GM06990 (cell line): Measurements from ENCODE around the gene FAM161A.

Experiments
- DNase-seq: peaks from one replicate; pipeline ENCODE4 v3.0.0-alpha.2; 2011; ENCODE audit not compliant: insufficient read length; ENCODE audit errors: extremely low read depth
- H3K27me3 ChIP-seq: replicated peaks from 2 replicates; pipeline ENCODE4 v1.6.0; 2011; ENCODE audit warnings: low read length; ENCODE audit not compliant: control insufficient read depth, insufficient read depth
- H3K36me3 ChIP-seq: 2 replicates; pipeline ENCODE4 v1.5.1; 2011; ENCODE audit warnings: low read length; ENCODE audit not compliant: control insufficient read depth, insufficient read depth
- H3K4me3 ChIP-seq: replicated peaks from 2 replicates; pipeline ENCODE4 v1.5.1; 2011; ENCODE audit warnings: low read depth, mild to moderate bottlenecking, control low read depth, low read length
- TF ChIP-seq, protein P1 (sequence below): IDR thresholded peaks from 2 replicates; pipeline ENCODE4 v1.5.1; 2011; ENCODE audit warnings: low read length, control low read depth, mild to moderate bottlenecking, inconsistent platforms; ENCODE audit not compliant: insufficient read depth, poor library complexity, severe bottlenecking

FAM161A gene

DNA sequence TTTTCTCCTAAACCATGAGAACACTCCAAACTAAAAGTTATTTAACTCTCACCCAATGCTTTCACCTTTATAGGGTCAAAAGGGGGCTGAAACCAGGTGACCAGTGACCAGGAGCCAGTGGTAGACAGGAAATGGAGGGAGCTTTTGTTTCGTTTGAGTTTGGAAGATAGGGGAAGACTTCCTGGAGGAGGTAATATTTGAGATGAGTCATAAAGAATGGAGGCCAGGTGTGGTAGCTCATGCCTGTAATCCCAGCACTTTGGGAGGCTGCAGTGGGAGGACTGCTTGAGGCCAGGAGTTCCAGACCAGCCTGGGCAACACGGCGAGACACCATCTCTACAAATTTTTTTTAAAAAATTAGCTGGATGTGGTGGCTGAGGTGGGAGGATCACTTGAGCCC lies 8.5 kb downstream of the FAM161A start:
- Histone ChIP-seq H3K27me3 (no peaks in the 10 kb centered on the region), H3K36me3 (no peaks in the 10 kb centered on the region), H3K4me3 (no peak overlapping the region)
- DNase-seq = no peak
- TF ChIP-seq, protein P1, sequence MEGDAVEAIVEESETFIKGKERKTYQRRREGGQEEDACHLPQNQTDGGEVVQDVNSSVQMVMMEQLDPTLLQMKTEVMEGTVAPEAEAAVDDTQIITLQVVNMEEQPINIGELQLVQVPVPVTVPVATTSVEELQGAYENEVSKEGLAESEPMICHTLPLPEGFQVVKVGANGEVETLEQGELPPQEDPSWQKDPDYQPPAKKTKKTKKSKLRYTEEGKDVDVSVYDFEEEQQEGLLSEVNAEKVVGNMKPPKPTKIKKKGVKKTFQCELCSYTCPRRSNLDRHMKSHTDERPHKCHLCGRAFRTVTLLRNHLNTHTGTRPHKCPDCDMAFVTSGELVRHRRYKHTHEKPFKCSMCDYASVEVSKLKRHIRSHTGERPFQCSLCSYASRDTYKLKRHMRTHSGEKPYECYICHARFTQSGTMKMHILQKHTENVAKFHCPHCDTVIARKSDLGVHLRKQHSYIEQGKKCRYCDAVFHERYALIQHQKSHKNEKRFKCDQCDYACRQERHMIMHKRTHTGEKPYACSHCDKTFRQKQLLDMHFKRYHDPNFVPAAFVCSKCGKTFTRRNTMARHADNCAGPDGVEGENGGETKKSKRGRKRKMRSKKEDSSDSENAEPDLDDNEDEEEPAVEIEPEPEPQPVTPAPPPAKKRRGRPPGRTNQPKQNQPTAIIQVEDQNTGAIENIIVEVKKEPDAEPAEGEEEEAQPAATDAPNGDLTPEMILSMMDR = no peak

DNA sequence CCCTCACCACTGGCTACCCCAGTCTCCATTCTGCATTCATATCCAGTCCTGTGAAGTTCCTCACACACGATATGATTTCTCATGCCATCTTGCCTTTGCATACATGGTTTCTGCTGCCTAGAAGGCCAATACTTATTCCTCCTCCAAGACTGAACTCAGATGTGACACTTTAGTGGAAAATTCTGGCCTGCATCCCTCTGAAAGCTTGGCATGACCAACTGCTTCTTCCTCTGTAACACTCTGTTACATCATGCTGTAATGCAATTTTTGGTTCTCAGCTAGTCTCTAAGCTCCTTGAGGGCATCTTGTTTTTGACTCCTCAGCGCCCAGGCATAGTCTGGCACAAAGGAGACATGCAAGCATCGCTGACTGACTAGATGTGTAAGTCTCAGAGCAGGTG lies 12.6 kb downstream of the FAM161A start:
- DNase-seq = no peak
- no peaks in the 10 kb centered on the region for H3K36me3 ChIP-seq
- H3K4me3 ChIP-seq = no peak overlapping the region
- TF ChIP-seq, protein P1 = no peak
- H3K27me3 ChIP-seq = no peaks in the 10 kb centered on the region

DNA sequence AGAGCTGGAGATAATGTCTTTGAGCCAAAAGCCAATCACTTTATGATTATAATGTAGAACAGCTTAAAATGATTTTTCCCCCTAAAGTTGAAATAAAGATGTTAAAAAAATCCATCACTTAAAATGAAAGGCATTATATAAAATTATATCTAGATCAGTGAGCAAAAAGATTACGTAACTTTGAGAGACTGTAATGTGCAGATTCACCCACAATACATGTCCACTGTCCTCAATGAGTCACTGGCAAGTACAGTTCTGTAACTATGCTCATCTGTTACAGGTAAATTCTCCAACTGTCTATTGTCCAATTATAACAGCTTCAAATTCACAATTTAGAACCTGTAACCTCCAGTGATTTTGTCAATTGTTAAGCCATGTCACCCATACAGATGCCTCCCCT lies 19.0 kb downstream of the FAM161A start:
- Histone ChIP-seq H3K27me3 (no peaks in the 10 kb centered on the region), H3K36me3 (no peaks in the 10 kb centered on the region; the same call in 1 of the 2 replicates), H3K4me3 (no peak overlapping the region)
- no peak for DNase-seq
- TF ChIP-seq, protein P1 = no peak

DNA sequence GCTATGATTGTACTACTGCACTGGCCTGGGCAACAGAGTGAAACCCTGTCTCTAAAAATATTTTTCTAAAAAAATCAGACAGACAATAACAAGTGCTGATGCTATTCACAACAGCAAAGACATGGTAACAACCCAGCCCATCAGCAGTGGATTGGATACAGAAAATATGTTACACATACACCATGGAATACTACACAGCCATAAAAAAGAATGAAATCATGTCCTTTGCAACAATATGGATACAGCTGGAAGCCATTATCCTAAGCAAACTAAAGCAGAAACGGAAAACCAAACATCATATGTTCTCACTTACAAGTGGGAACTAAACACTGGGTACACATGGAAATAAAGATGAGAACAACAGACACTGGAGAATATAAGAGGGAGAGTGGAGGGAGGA lies 19.9 kb downstream of the FAM161A start:
- TF ChIP-seq, protein P1 = no peak
- DNase-seq = no peak

DNA sequence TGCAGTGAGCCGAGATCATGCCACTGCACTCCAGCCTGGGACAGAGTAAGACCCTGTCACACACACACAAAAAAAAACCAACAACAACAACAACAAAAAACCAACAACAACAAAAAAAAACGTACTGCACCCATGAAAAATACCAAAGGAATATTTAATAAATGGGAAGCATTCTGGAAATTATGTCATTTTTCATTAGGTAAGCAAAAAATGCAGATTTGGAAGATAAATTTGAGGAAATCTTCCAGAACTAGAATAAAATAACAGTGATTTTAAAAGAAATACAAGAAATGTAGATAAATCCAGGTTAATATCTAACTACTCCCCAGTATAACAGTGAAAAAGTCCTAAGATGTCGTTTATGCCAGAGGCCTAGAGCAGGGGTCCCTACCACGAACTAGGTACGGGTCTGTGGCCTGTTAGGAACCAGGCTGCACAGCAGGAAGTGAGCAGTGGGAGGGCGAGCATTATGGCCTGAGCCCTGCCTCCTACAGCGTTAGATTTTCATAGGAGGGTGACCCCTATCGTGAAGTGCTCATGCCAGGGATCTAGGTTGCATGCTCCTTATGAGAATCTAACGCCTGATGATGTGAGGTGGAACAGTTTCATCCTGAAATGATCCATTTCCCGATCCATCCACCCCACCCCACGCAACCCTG lies 21.5 kb downstream of the FAM161A start:
- no peak overlapping the region for H3K4me3 ChIP-seq
- H3K36me3 ChIP-seq = no peaks in the 10 kb centered on the region; the same call in 1 of the 2 replicates
- no peak for DNase-seq
- TF ChIP-seq, protein P1 = no peak
- no peaks in the 10 kb centered on the region for H3K27me3 ChIP-seq

More for the DNA sequence above, 19.9 kb downstream of the FAM161A start:
- Histone ChIP-seq H3K36me3 (no peaks in the 10 kb centered on the region; the same call in 1 of the 2 replicates), H3K4me3 (no peak overlapping the region), H3K27me3 (no peaks in the 10 kb centered on the region)

DNA sequence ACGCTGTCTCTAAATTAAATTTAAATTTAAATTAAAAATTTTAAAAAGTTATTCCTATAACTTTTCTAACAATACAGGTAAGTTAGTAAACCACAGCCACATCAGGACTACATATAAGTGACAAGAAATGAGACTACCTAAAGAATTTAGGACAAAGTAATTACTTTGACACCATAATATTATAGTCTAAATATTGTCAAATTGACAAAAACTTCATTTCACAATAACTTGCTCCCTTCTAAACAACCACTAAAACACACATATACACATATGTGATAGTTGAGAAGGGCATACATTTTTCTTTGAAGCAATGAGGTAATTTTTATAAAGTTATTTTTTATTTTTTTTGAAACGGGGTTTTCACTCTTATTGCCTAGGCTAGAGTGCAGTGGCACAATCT lies 31.6 kb downstream of the FAM161A start:
- H3K27me3 ChIP-seq = no peaks in the 10 kb centered on the region
- DNase-seq = no peak
- TF ChIP-seq, protein P1 = no peak
- H3K36me3 ChIP-seq = no peaks in the 10 kb centered on the region
- H3K4me3 ChIP-seq = no peak overlapping the region
